Fibroblast of lung (primary cell): ENCODE results near the gene MCF2L2. TPM values are rescaled to one million over a fixed set of nuclear protein-coding genes. Genes with fewer than 3 reads are reported as not detected.
A peak's percentile ranks its signal among the peaks of the same experiment; 100 is the strongest.

ENCODE experiments used
- DNase-seq, 2 donors: peaks; one replicate each; pipeline versions ENCODE4 v3.0.0 to v3.0.0-alpha.2; 2010; ENCODE audit warnings: low read depth in 2 of 2
- H2AFZ ChIP-seq: 2 replicates; pipeline ENCODE4 v1.5.1; 2012; ENCODE audit warnings: low read length, control low read depth, inconsistent platforms
- H3K27ac ChIP-seq: 2 replicates; pipeline ENCODE4 v1.5.1; 2011; ENCODE audit warnings: low read length, control low read depth; ENCODE audit not compliant: insufficient read depth
- H3K27me3 ChIP-seq: 2 replicates; pipeline ENCODE4 v1.5.1; 2011; ENCODE audit warnings: mild to moderate bottlenecking, low read length; ENCODE audit not compliant: control insufficient read depth, insufficient read depth
- H3K36me3 ChIP-seq: 2 replicates; pipeline ENCODE4 v1.5.1; 2011; ENCODE audit warnings: low read length; ENCODE audit not compliant: control insufficient read depth, insufficient read depth
- H3K4me1 ChIP-seq: 2 replicates; pipeline ENCODE4 v1.5.1; 2011; ENCODE audit warnings: low read length; ENCODE audit not compliant: control insufficient read depth, insufficient read depth; ENCODE audit errors: extremely low read depth
- H3K4me2 ChIP-seq: 2 replicates; pipeline ENCODE4 v1.5.1; 2011; ENCODE audit warnings: low read length, control low read depth; ENCODE audit not compliant: insufficient read depth; ENCODE audit errors: extremely low read depth
- H3K4me3 ChIP-seq, 4 experiments: fragments of 200-600 bp in 1 of 4; sonication (generic) in 1 of 4; replicated peaks in 1 of 4; 2 replicates each; pipeline ENCODE4 v1.5.1; 2011 to 2016; ENCODE audit warnings: low read length in 4 of 4, low read depth in 3 of 4, mild to moderate bottlenecking in 3 of 4, control low read depth in 2 of 4, inconsistent platforms in 1 of 4, mixed read lengths in 1 of 4; ENCODE audit not compliant: insufficient read depth in 1 of 4; ENCODE audit errors: control extremely low read depth in 1 of 4
- H3K79me2 ChIP-seq: 2 replicates; pipeline ENCODE4 v1.5.1; 2012; ENCODE audit warnings: mild to moderate bottlenecking, low read length, inconsistent platforms; ENCODE audit not compliant: control insufficient read depth, insufficient read depth
- H3K9ac ChIP-seq: 2 replicates; pipeline ENCODE4 v1.5.1; 2011; ENCODE audit warnings: mild to moderate bottlenecking, low read length, control low read depth; ENCODE audit not compliant: insufficient read depth
- H3K9me3 ChIP-seq: 2 replicates; pipeline ENCODE4 v1.5.1; 2012; ENCODE audit warnings: low read depth, low read length; ENCODE audit not compliant: control insufficient read depth, insufficient read depth
- H4K20me1 ChIP-seq: 2 replicates; pipeline ENCODE4 v1.5.1; 2011; ENCODE audit warnings: low read length; ENCODE audit not compliant: control insufficient read depth, insufficient read depth; ENCODE audit errors: extremely low read depth
- CTCF ChIP-seq, 2 donors: IDR thresholded peaks in 1 of 2; conservative IDR thresholded peaks in 1 of 2; 1 replicate in 1 of 2; 2 replicates in 1 of 2; pipeline ENCODE4 v1.5.1; 2011 to 2012; ENCODE audit warnings: low read length in 2 of 2, control low read depth in 1 of 2, inconsistent platforms in 1 of 2, low read depth in 1 of 2, mild to moderate bottlenecking in 1 of 2
- EZH2 ChIP-seq: IDR thresholded peaks from 2 replicates; pipeline ENCODE4 v1.5.1; 2012; ENCODE audit warnings: low read length, control low read depth, mild to moderate bottlenecking; ENCODE audit errors: missing control alignments
- polyA plus RNA-seq, 2 donors: library from polyadenylated mRNA; depleted of rRNA in 1 of 2; stranded (reverse) in 1 of 2; unstranded in 1 of 2; fragments of >200 nt; gene quantifications; 2 replicates each; pipeline ENCODE4 v1.2.1, GENCODE V29; 2011 to 2012; ENCODE audit warnings: missing spikeins in 1 of 2
- total RNA-seq: library from RNA; depleted of rRNA; stranded (reverse); fragments of >200 nt; gene quantifications from 2 replicates; pipeline ENCODE4 v1.2.1, GENCODE V29; 2014

MCF2L2 gene
- total and polyA plus RNA-seq, 2 donors (not counting 1 experiment from before 2014, with no cell fraction given) = under 0.01 to 0.08 TPM

GRCh38 chr3:183252973-183253527 is 175.4 kb downstream of the MCF2L2 start, which contains the start of gene B3GNT5:
B3GNT5 (plus strand) TSS chr3:183253253; CDS start chr3:183269799, 16,546 bp downstream.
- no peak within 1 kb of the TSS for H3K27ac ChIP-seq
- peak within 1 kb of the TSS; percentile 60 to 85 (median 68) for H3K4me3 ChIP-seq
- peak in 1 of 2 donors; percentile 8 for DNase-seq

GRCh38 chr3:183252118-183252782 is 176.2 kb downstream of the MCF2L2 start:
- no peaks in the 10 kb centered on the region for H4K20me1 ChIP-seq
- H3K4me3 ChIP-seq = peak overlapping the region in 1 of 4 experiments; percentile 85
- no peaks in the 10 kb centered on the region for H3K9me3 ChIP-seq
- peaks cover 4% of the 10 kb centered on the region for H3K27me3 ChIP-seq
- no peak overlapping the region for H2AFZ ChIP-seq
- no peaks in the 10 kb centered on the region for H3K4me1 ChIP-seq
- no peak for DNase-seq
- TF ChIP-seq CTCF (conservative IDR thresholded peaks at IDR 0.05 in 1 of 2, IDR thresholded peaks at IDR 0.05 in 1 of 2; ENCODE audit: low read depth in 1 of 2, low read length in 2 of 2) (no peak), EZH2 (peak; percentile 40)
- H3K27ac ChIP-seq = no peak overlapping the region
- no peak overlapping the region for H3K4me2 ChIP-seq
- H3K79me2 ChIP-seq = no peaks in the 10 kb centered on the region
- H3K9ac ChIP-seq = no peak overlapping the region
- H3K36me3 ChIP-seq = no peaks in the 10 kb centered on the region

More at GRCh38 chr3:183252973-183253527, 175.4 kb downstream of the MCF2L2 start, which contains the start of gene B3GNT5:
- no peaks in the 10 kb centered on the region for H3K9me3 ChIP-seq
- TF ChIP-seq EZH2 (peak; percentile 8), CTCF (conservative IDR thresholded peaks at IDR 0.05 in 1 of 2, IDR thresholded peaks at IDR 0.05 in 1 of 2; ENCODE audit: low read depth in 1 of 2, low read length in 2 of 2) (no peak)
- H3K36me3 ChIP-seq = no peaks in the 10 kb centered on the region
- H4K20me1 ChIP-seq = no peaks in the 10 kb centered on the region
- peak within 1 kb of the TSS; percentile 59 for H3K9ac ChIP-seq
- H3K79me2 ChIP-seq = no peaks in the 10 kb centered on the region
- peak within 1 kb of the TSS; percentile 75 for H2AFZ ChIP-seq
- H3K4me2 ChIP-seq = peak within 1 kb of the TSS; percentile 65
- no peaks in the 10 kb centered on the region for H3K4me1 ChIP-seq
- H3K27me3 ChIP-seq = peaks cover 4% of the 10 kb centered on the region

GRCh38 chr3:183249006-183249718 is 179.3 kb downstream of the MCF2L2 start:
- peaks cover 4% of the 10 kb centered on the region for H3K27me3 ChIP-seq
- H3K36me3 ChIP-seq = no peaks in the 10 kb centered on the region
- no peak for DNase-seq
- no peaks in the 10 kb centered on the region for H4K20me1 ChIP-seq
- no peak overlapping the region for H3K4me2 ChIP-seq
- no peak for TF ChIP-seq EZH2
- no peak for TF ChIP-seq CTCF (conservative IDR thresholded peaks at IDR 0.05 in 1 of 2, IDR thresholded peaks at IDR 0.05 in 1 of 2; ENCODE audit: low read depth in 1 of 2, low read length in 2 of 2)
- no peak overlapping the region for H3K4me3 ChIP-seq
- H3K27ac ChIP-seq = no peak overlapping the region
- H3K79me2 ChIP-seq = no peaks in the 10 kb centered on the region
- no peak overlapping the region for H3K9ac ChIP-seq
- no peak overlapping the region for H2AFZ ChIP-seq
- H3K4me1 ChIP-seq = no peaks in the 10 kb centered on the region
- H3K9me3 ChIP-seq = no peaks in the 10 kb centered on the region
